K562 (cell line): ENCODE data around the gene RHEX. TPM values are rescaled to one million over a fixed set of nuclear protein-coding genes. Genes with fewer than 3 reads are reported as not detected.

ENCODE experiments used
- ATAC-seq: fragments of 200-7000 bp; cut with Tn5 transposase; 3 replicates; pipeline ENCODE4 v1.9.1; 2020; ENCODE audit warnings: moderate library complexity
- BruUV-seq: library from RNA; stranded (reverse); fragments of 400-500 nt; replicated peaks from 2 replicates; lab custom pipeline; 2021; lab: Mats Ljungman, UMichigan
- CTCF ChIA-PET: fragments of 300-600 bp; formaldehyde crosslinking; extraction: SDS; loops from one replicate; lab custom pipeline; 2021; ENCODE audit warnings: low intra/inter-chr PET ratio; lab: Yijun Ruan, JAX
- POLR2A ChIA-PET: fragments of 300-600, 350-650 bp; sonication (Branson Sonifier 250); formaldehyde crosslinking; extraction: SDS; loops from one replicate; lab custom pipeline; 2021; ENCODE audit warnings: antibody characterized with exemption, inconsistent platforms; lab: Yijun Ruan, JAX
- DNase-seq, 4 experiments: peaks; one replicate each; pipeline versions ENCODE4 v3.0.0 to v3.0.0-alpha.2; 2011 to 2018; ENCODE audit warnings: low spot score in 3 of 4, mixed read lengths in 3 of 4; ENCODE audit errors: extremely low read depth in 1 of 4
- FAIRE-seq: peaks from 2 replicates; lab custom pipeline; 2011; peaks lifted over from hg19 to GRCh38; lab: Jason Lieb, UNC
- H2AFZ ChIP-seq: 2 replicates; pipeline ENCODE4 v1.6.0; 2011; ENCODE audit warnings: low read depth, low read length, control low read depth, inconsistent platforms
- H3K27ac ChIP-seq: fragments of 200-600 bp; 3 replicates; pipeline ENCODE4 v1.8.0; 2011; ENCODE audit warnings: low read depth, mild to moderate bottlenecking, control low read depth, inconsistent platforms, low read length, moderate library complexity, mixed read lengths; ENCODE audit errors: extremely low read depth
- H3K27me3 ChIP-seq, 2 experiments: fragments of 300-600 bp in 1 of 2; 2 replicates in 1 of 2; 3 replicates in 1 of 2; pipeline versions ENCODE4 v1.6.0 to v1.8.0; 2011; ENCODE audit warnings: inconsistent platforms in 2 of 2, low read length in 2 of 2, mild to moderate bottlenecking in 1 of 2, mixed read lengths in 1 of 2, moderate library complexity in 1 of 2; ENCODE audit not compliant: control insufficient read depth in 2 of 2, insufficient read depth in 2 of 2
- H3K36me3 ChIP-seq: fragments of 300-600 bp; 3 replicates; pipeline ENCODE4 v1.8.0; 2011; ENCODE audit warnings: mild to moderate bottlenecking, low read length, inconsistent platforms; ENCODE audit not compliant: control insufficient read depth, insufficient read depth
- H3K4me1 ChIP-seq, 2 experiments: fragments of 200-600 bp in 1 of 2; replicated peaks in 1 of 2; 2 replicates in 1 of 2; 3 replicates in 1 of 2; pipeline versions ENCODE4 v1.5.1 to v1.8.0; 2011; ENCODE audit warnings: inconsistent platforms in 2 of 2, low read length in 2 of 2, mild to moderate bottlenecking in 1 of 2, mixed read lengths in 1 of 2, moderate library complexity in 1 of 2; ENCODE audit not compliant: control insufficient read depth in 2 of 2, insufficient read depth in 2 of 2
- H3K4me2 ChIP-seq: 2 replicates; pipeline ENCODE4 v1.6.1; 2011; ENCODE audit warnings: low read length, control low read depth, inconsistent platforms, mixed read lengths; ENCODE audit not compliant: insufficient read depth
- H3K4me3 ChIP-seq: fragments of 200-600 bp; sonication (generic), shearing (Covaris generic); 2 replicates; pipeline ENCODE4 v1.5.1; 2016; ENCODE audit warnings: control low read depth, inconsistent platforms
- H3K79me2 ChIP-seq: fragments of 200-600 bp; 3 replicates; pipeline ENCODE4 v1.8.0; 2011; ENCODE audit warnings: low read length, inconsistent platforms; ENCODE audit not compliant: control insufficient read depth, insufficient read depth
- H3K9ac ChIP-seq, 2 experiments: 2 replicates each; pipeline versions ENCODE4 v1.6.0 to v1.6.1; 2011; ENCODE audit warnings: low read depth in 2 of 2, low read length in 2 of 2, control low read depth in 1 of 2, inconsistent platforms in 1 of 2, mild to moderate bottlenecking in 1 of 2, mixed read lengths in 1 of 2; ENCODE audit not compliant: insufficient read depth in 1 of 2
- H3K9me1 ChIP-seq: one replicate; pipeline ENCODE4 v1.6.0; 2011; ENCODE audit warnings: inconsistent platforms, mild to moderate bottlenecking, low read length, moderate library complexity; ENCODE audit not compliant: control insufficient read depth, insufficient read depth
- H3K9me3 ChIP-seq: replicated peaks from 2 replicates; pipeline ENCODE4 v1.5.1; 2011; ENCODE audit warnings: low read depth, low read length, inconsistent platforms; ENCODE audit not compliant: control insufficient read depth, insufficient read depth
- H4K20me1 ChIP-seq: replicated peaks from 2 replicates; pipeline ENCODE4 v1.6.1; 2011; ENCODE audit warnings: low read length, inconsistent platforms, mixed read lengths; ENCODE audit not compliant: control insufficient read depth, insufficient read depth
- BHLHE40 ChIP-seq: IDR thresholded peaks from 2 replicates; pipeline ENCODE4 v1.6.1; 2011; ENCODE audit warnings: low read length, improper control_type of control experiment
- BRCA1 ChIP-seq, 2 experiments: fragments of 450-650 bp in 1 of 2; sonication (generic) in 1 of 2; formaldehyde crosslinking in 1 of 2; IDR thresholded peaks; 2 replicates each; pipeline versions ENCODE4 v1.5.0 to v1.6.1; 2017 to 2020; ENCODE audit warnings: mild to moderate bottlenecking in 1 of 2, missing genetic modification reagents in 1 of 2
- BRF2 ChIP-seq: IDR thresholded peaks from 3 replicates; pipeline ENCODE4 v1.6.1; 2011; ENCODE audit warnings: borderline replicate concordance, mild to moderate bottlenecking; ENCODE audit not compliant: insufficient read length, insufficient read depth
- ELF2 ChIP-seq: fragments of 250-450 bp; sonication (Bioruptor Pico); IDR thresholded peaks from 2 replicates; pipeline ENCODE4 v1.5.0; 2021; ENCODE audit warnings: mild to moderate bottlenecking
- ETS1 ChIP-seq: conservative IDR thresholded peaks from 2 replicates; pipeline ENCODE4 v1.6.1; 2011; ENCODE audit warnings: low read depth, mild to moderate bottlenecking, low read length; ENCODE audit not compliant: control insufficient read depth
- HNRNPUL1 ChIP-seq: fragments of 200-400 bp; formaldehyde crosslinking; IDR thresholded peaks from 2 replicates; pipeline ENCODE4 v1.6.1; 2017; ENCODE audit warnings: low read length
- MXD1 ChIP-seq: fragments of 250-450 bp; sonication (Bioruptor Pico); IDR thresholded peaks from 2 replicates; pipeline ENCODE4 v1.8.0; 2021; ENCODE audit warnings: borderline replicate concordance, mild to moderate bottlenecking, moderate library complexity; ENCODE audit not compliant: poor library complexity, severe bottlenecking
- RFX7 ChIP-seq: fragments of 250-450 bp; sonication (Bioruptor Pico); IDR thresholded peaks from 2 replicates; pipeline ENCODE4 v1.5.1; 2021; ENCODE audit warnings: mild to moderate bottlenecking
- SPI1 ChIP-seq: IDR thresholded peaks from 2 replicates; pipeline ENCODE4 v1.6.1; 2011; ENCODE audit warnings: low read depth, low read length, control low read depth, borderline replicate concordance
- ZBTB43 ChIP-seq: sonication (generic); formaldehyde crosslinking; IDR thresholded peaks from 2 replicates; pipeline ENCODE4 v1.8.0; 2023; ENCODE audit warnings: mild to moderate bottlenecking, missing genetic modification reagents
- ZNF212 ChIP-seq: fragments of 450-650 bp; formaldehyde crosslinking; IDR thresholded peaks from 2 replicates; pipeline ENCODE4 v1.4.0; 2020; ENCODE audit warnings: mild to moderate bottlenecking
- ZNF253 ChIP-seq: fragments of 250-450 bp; sonication (Bioruptor Pico); conservative IDR thresholded peaks from 2 replicates; pipeline ENCODE4 v1.6.1; 2021; ENCODE audit warnings: mild to moderate bottlenecking
- WGBS: fragments of 100-300 bp; shearing (Covaris generic); methylation state at CpG from one replicate; pipeline ENCODE4 v1.1.6; 2016; ENCODE audit warnings: low coverage, mixed read lengths; ENCODE audit not compliant: insufficient coverage; ENCODE audit errors: missing lambda C conversion rate; 5-methylcytosine and 5-hydroxymethylcytosine counted together
- in situ Hi-C: fragments of 300-500 bp; cut with MboI; formaldehyde crosslinking; loops from 4 replicates; pipeline ENCODE4 v1.15.0; 2018; ENCODE audit warnings: inconsistent platforms, mixed read lengths
- intact Hi-C: fragments of 100-400 bp; cut with micrococcal nuclease; formaldehyde crosslinking; loops from 2 replicates; pipeline ENCODE4 v1.14.2; 2022
- polyA plus RNA-seq, 8 experiments: library from polyadenylated mRNA; depleted of rRNA in 4 of 8; stranded (reverse) in 5 of 8; unstranded in 3 of 8; fragments of >200 nt; fragmentation: Nextera tagmentation in 2 of 8; fragmentation: Illumina TruSeq in 1 of 8; extraction: Ambion mirVana in 2 of 8; extraction: Trizol in 1 of 8; gene quantifications; 2 replicates each; pipeline versions ENCODE4 v1.2.1 to v1.2.3, GENCODE V29; 2011 to 2014; ENCODE audit warnings: inconsistent platforms in 1 of 8, missing spikeins in 1 of 8
- total RNA-seq, 7 experiments: library from RNA; depleted of rRNA in 6 of 7; stranded (reverse); fragments of >200 nt in 6 of 7; fragmentation: Illumina TruSeq in 2 of 7; extraction: Trizol in 2 of 7; gene quantifications; 2 replicates each; pipeline versions ENCODE4 v1.2.1 to v1.2.3, GENCODE V29; 2011 to 2021; ENCODE audit warnings: low replicate concordance in 1 of 7

RHEX gene
- total and polyA plus RNA-seq, 9 of the 15 experiments (the other 6 are each of a cell fraction or from before 2014, with no cell fraction given): not detected

- ATAC-seq (no peak), DNase-seq (no peak), FAIRE-seq (no peak)
- ChIA-PET CTCF (no interaction called here), POLR2A (interaction anchor here (0.6 to 1.3 kb wide), 9 partner anchors 8 to 1490 kb away, joined by 3 read pairs; no protein-coding TSS in a partner anchor)
- Histone ChIP-seq H2AFZ (no peak overlapping the region), H3K4me2 (no peak overlapping the region), H3K27me3 (peaks cover 28 to 55% of the 10 kb centered on the region in 2 experiments), H3K27ac (no peak overlapping the region), H4K20me1 (0 out of 2 replicates have a peak, but pooled peaks cover 5% of the 10 kb centered on the region), H3K9me1 (no peaks in the 10 kb centered on the region), H3K4me1 (peaks cover 3 to 5% of the 10 kb centered on the region in 2 experiments; a peak in 3 of 5 replicates), H3K36me3 (no peaks in the 10 kb centered on the region), H3K79me2 (no peaks in the 10 kb centered on the region), H3K4me3 (no peak overlapping the region), H3K9ac (no peak overlapping the region), H3K9me3 (no peaks in the 10 kb centered on the region)
- in situ Hi-C loops: loop anchor here (5.0 kb wide), 1 partner anchor 319 kb away; no protein-coding TSS in a partner anchor
- BruUV-seq: no TSS peak
- intact Hi-C loops: no loop called here
- WGBS: 0% methylated on average over 3 of the region's 3 CpGs
- TF ChIP-seq BHLHE40 (no peak), ZBTB43 (no peak), BRCA1 (IDR thresholded peaks at IDR 0.05) (no peak), BRCA1 (CRISPR knock-in tag; IDR thresholded peaks at IDR 0.05) (no peak), ZNF212 (CRISPR knock-in tag) (no peak), ETS1 (no peak), BRF2 (no peak), HNRNPUL1 (no peak), ZNF253 (CRISPR knock-in tag) (no peak), SPI1 (no peak), ELF2 (no peak), MXD1 (CRISPR knock-in tag) (no peak), RFX7 (no peak)
Measured at GRCh38 chr1:206110820-206111219, 57.8 kb downstream of the RHEX start.
